ENCODE data around the gene GIPR. TPM values are rescaled to one million over a fixed set of nuclear protein-coding genes. Genes with fewer than 3 reads are reported as not detected.
A peak's percentile ranks its signal among the peaks of the same experiment; 100 is the strongest.

Gene GIPR
- total and polyA plus RNA-seq, 2 of the 13 experiments (the other 11 are each of a cell fraction or from before 2014, with no cell fraction given) = 0.15 to 1.2 TPM

- TF ChIP-seq, protein P1, sequence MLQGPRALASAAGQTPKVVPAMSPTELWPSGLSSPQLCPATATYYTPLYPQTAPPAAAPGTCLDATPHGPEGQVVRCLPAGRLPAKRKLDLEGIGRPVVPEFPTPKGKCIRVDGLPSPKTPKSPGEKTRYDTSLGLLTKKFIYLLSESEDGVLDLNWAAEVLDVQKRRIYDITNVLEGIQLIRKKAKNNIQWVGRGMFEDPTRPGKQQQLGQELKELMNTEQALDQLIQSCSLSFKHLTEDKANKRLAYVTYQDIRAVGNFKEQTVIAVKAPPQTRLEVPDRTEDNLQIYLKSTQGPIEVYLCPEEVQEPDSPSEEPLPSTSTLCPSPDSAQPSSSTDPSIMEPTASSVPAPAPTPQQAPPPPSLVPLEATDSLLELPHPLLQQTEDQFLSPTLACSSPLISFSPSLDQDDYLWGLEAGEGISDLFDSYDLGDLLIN (CRISPR knock-in tag; IDR thresholded peaks at IDR 0.05; ENCODE audit: borderline replicate concordance) = no peak
- TF ChIP-seq, protein P2, sequence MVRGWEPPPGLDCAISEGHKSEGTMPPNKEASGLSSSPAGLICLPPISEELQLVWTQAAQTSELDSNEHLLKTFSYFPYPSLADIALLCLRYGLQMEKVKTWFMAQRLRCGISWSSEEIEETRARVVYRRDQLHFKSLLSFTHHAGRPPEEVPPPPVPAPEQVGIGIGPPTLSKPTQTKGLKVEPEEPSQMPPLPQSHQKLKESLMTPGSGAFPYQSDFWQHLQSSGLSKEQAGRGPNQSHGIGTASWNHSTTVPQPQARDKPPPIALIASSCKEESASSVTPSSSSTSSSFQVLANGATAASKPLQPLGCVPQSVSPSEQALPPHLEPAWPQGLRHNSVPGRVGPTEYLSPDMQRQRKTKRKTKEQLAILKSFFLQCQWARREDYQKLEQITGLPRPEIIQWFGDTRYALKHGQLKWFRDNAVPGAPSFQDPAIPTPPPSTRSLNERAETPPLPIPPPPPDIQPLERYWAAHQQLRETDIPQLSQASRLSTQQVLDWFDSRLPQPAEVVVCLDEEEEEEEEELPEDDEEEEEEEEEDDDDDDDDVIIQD (CRISPR knock-in tag; IDR thresholded peaks at IDR 0.05; ENCODE audit: low read depth) = peak; percentile 87
- TF ChIP-seq ZNF18 (CRISPR knock-in tag; IDR thresholded peaks at IDR 0.05; ENCODE audit: insufficient replicate concordance) (peak; percentile 58), ZNF75D (CRISPR knock-in tag; IDR thresholded peaks at IDR 0.05; ENCODE audit: borderline replicate concordance) (no peak), IRX3 (CRISPR knock-in tag; IDR thresholded peaks at IDR 0.05; ENCODE audit: borderline replicate concordance, low read depth) (no peak), NFRKB (IDR thresholded peaks at IDR 0.05) (no peak), ZFX (CRISPR knock-in tag; IDR thresholded peaks at IDR 0.05; ENCODE audit: low read depth) (peak; percentile 63), PHF20 (CRISPR knock-in tag; IDR thresholded peaks at IDR 0.05) (peak; percentile 78), HNRNPLL (IDR thresholded peaks at IDR 0.05; ENCODE audit: low read depth, low read length, poor library complexity, severe bottlenecking) (peak; percentile 68), SPEN (CRISPR knock-in tag; IDR thresholded peaks at IDR 0.05; ENCODE audit: low read depth) (peak; percentile 78), DR1 (CRISPR knock-in tag; IDR thresholded peaks at IDR 0.05) (no peak), ZBED4 (CRISPR knock-in tag; IDR thresholded peaks at IDR 0.05; ENCODE audit: borderline replicate concordance) (no peak), NBN (conservative IDR thresholded peaks at IDR 0.05) (no peak), ZNF383 (CRISPR knock-in tag; IDR thresholded peaks at IDR 0.05; ENCODE audit: borderline replicate concordance) (0 out of 2 replicates have a peak, but pooled peaks have one; percentile 55), ZNF552 (CRISPR knock-in tag; IDR thresholded peaks at IDR 0.05; ENCODE audit: borderline replicate concordance) (no peak), IKZF5 (CRISPR knock-in tag; IDR thresholded peaks at IDR 0.05) (peak; percentile 65; the same call in 1 of the 2 replicates), SATB2 (CRISPR knock-in tag; IDR thresholded peaks at IDR 0.05) (no peak), ZNF264 (CRISPR knock-in tag; IDR thresholded peaks at IDR 0.05) (peak; percentile 75; the same call in 1 of the 2 replicates)
Measured at GRCh38 chr19:45717131-45717982, 49.3 kb downstream of the GIPR start (continued).
